GM15510 (cell line): ENCODE data around the gene UQCR11.

Experiments used
- POLR2A ChIP-seq: IDR thresholded peaks from 3 replicates; pipeline ENCODE4 v1.6.1; 2011; ENCODE audit warnings: borderline replicate concordance; ENCODE audit not compliant: insufficient read length; ENCODE audit errors: extremely low read depth

UQCR11 gene

DNA sequence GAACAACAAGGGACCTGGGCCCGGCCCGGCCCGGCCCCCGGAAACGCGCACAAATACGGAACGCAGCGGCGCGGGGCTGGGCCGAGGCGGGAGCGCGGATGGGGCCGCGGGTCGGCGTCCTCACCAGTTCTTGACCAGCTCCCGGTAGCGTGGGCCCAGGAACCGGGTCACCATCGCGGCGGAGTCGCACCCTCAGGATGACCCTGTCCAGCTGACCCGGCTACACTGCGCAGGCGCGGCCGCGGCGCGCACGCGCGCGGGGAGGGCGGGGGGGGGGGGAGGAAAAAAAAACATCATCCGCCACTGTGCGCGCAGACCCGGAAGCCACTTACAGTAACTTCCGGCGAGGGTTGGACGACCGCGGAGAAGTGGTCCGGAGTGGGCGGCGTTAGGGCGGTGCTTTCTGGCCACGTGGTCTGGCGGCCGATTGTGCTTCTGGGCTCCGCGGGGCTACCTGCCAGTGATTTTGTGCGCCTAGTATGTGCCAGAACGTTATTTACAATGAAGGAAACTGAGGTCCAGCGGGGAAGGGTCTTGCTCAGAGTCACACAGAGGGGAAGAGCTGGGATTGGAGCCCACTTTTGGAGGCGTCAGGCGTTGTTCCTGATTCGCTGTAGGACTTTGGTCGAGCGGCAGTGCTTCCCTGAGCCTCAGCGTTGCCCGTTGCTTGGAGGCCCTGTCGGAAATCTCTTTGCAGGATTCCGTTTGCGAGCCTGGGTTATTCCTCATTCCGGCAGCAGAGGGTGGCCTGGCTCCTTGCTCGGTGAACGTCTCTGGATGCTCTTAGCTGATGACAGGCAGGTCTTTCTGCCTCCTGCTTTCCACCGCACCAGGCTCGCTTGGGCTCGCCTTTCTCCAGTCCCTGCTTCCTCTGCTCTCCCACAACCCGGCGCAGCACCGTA is at the start of gene UQCR11:
Gene UQCR11, minus strand, starts transcription at position 227 of the 902 bp plus-strand sequence. Its CDS starts 53 bp downstream, at position 174.
- TF ChIP-seq POLR2A, result peak; percentile 62

DNA sequence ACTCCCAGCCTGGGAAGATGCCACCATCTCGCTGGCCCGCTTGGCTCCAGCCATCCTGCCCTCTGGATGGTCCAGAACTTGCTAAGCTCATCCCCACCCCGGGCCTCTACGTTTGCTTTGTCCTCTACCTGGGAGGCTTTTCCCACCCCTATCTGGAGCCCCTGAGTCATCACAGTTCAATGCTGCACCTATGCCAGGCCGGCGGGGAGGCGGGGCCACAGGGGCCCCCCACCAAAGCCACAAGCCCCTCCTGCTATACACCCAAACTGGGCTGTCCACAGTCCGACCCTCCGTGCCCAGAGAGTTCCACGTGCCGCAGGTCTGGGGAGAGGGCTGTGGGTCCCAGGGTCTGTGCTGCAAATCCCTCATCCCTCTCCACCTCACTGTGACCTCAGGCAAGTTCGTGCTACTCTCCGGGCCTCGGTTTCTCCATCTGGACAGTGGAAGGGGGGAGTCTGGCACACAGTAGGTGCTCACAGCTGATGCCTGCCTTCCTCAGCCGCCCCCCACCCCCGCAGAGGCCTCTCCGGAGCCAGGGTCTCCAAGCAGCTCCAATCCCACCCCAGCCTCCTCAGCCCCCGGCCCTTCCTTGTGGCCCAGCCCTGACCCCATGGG is 49.0 kb upstream of the UQCR11 start:
- TF ChIP-seq POLR2A, result no peak

DNA sequence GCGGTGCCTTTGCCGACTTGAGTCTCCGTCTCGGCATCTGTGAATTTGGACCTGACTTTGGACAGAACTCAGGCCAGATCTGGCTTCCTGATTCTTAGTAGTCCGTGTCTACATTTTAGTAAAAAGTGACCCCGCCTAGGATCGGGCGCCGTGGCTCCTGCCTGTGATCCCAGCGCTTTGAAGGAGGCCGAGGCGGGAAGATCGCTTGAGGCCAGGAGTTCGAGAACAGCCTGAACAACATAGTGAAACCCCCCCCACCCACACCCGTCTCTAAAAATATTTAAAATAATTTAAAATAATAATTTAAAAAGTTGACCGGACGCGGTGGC is 48.0 kb upstream of the UQCR11 start:
- TF ChIP-seq POLR2A, result no peak

DNA sequence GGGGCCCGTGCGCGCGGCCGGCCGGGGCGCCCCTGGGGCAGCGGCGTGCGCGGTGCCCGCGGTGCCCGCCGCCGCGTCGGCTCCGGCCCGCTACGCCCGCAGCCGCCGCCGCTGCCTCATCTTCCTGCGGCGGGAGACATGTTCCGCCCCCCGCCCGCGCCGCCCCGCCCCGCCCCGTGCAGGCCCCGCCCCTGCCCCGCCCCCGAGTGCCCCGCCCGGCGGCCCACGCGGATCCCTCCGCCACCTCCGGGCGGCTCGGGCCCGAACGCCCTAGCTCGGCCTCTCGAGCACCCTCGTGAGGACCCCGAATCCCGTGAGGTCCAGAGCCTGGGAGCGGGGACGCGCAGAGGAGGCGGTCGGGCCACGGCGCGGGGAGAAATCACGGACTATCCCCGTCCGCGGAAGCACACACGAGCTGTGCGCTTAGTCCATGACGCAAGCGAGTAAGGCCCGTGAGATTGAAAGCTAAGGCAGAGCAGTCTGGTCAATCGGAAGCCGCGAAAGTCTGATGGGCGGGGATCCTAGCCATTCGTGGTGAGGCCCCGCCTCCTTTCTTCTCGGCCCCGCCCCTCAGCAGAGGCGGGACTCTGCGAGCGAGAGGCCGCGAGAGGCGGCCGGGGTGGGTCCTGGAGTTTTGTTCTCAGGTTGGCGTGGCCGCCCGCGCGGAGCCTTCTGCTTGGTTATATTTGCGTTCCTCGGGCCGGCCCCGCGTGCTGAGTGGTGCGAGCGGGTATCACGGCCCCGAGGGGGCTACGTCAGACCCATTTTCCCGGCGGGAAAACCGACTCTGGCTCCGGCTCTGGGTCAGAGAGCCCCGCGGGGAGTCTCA is 47.4 kb upstream of the UQCR11 start, which contains the start of gene TCF3:
Gene TCF3, minus strand, starts transcription at position 145 of the 829 bp plus-strand sequence. CDS start 2,367 bp downstream, outside the sequence.
- TF ChIP-seq POLR2A, result peak; percentile 73

DNA sequence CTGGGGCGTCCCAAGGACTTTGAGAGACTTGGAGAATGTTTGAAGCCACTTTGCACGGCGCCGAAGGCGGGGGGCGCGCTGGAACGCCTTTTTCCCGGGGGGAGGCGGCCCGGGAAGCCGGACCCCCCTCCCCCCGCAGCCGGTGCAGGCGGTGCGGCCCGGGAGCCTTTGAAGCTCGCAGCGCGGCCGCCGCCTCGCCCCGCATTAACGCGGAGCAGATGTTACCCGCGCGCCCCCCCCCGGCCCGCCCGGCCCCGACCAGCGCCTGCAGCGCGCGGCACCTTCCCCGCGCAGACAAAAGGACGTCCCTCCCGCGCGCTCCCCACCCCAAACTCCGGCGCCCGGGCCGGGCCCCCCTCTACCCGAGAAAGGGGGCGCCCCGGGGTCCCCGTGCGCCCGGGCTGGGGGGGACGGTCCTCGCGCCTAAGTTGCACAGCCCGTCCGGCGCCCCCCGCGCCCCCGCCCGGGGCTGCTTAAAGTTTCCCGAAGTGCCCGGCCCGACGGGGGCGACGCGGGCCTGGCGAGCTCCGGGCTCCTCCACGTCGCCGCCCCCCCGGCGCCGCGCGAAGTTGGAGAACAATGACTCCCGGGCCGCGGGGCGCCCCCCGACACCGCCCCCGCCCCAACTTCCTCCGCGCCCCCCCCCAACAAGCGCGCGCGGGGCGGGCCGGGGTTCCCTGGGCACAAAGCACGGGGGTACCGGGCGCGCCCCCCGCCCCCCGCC is 46.5 kb upstream of the UQCR11 start:
- TF ChIP-seq POLR2A, result peak; percentile 7

DNA sequence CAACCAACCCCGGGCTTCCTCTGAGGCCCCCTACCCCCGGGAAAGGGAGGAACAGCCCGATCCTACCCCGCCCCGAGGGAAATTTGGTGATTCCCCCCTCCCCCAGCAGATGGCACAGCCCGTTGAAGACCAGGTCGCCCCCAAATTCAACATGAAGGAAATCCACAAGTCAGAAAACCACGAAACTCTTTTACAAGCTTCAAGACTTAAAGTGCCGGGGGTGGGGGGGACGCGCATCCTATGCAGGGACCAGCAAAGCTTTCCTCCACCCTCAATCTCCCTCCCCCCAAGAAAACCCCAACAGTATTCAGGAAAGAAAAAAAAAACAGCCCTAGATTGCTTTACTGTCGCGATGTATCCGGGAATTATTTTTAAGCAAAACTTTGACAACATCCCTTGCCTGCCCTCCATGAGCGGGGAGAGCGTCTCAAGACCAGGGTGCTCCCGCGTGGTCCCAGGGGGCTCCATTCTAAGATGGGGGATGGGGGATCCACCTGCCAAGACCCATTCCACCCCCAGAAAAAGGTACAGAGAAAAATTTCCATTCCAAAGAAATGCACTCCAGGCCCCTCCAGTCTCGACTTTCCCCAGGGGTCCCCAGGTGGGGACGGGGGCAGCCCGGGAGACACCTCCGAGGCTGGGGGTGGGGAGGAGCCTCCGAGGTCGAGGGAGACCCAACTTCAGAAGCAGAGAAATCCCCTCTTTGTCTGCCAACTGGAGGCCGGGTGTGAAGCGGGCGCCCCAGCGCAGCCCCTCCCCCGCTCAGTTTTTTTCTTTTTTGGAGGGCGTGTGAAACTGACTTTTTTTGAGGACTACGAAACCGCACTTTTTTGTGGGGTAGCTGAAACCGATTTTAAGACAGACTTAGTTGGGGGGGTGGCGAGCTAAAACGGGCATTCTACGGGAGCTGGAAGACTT is 45.6 kb upstream of the UQCR11 start:
- TF ChIP-seq POLR2A, result no peak

DNA sequence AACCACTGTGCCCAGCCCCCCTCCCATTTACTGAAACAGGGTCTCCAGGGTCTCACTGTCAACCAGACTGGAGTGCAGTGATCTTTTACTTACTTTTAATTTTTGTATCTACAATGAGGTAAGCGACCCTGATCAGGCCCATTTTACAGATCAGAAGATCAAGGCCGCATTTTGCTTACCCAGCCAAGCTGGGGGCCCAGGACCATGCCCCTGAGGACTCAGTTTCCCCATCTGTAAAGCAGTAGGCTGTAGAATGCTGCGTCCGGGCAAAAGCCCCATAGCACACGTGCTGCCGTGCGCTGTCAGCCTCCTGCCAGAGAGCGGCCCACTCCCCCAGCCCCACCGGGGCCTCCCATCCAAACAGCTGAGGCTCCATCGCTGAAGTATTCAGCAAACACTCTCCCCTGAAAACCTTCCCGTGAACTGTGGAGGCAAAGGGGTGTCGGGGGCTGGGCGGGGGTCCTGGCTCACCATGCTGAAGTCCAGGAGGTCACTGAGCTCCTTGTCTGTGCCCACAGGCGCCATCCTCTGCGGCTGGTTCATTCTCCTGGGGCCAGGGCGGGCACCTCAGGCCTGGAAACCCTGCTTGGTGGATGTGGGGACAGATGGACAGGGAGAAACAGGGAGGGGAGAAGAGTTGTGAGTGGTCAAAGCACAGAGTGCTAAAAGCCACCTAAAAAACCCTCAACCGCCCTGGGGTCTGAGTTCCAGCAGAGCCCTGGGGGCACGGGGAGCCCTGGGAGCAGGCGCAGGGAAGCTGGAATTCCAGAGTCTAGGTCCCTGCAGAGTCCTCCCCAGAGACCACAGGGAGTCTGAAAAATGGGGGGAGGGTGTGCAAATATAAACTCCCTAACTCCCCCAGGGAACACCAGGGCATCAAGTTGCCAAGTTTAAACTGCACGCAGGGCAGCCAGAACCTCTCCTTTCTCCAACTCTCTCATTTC is 44.7 kb upstream of the UQCR11 start:
- no peak for TF ChIP-seq POLR2A

DNA sequence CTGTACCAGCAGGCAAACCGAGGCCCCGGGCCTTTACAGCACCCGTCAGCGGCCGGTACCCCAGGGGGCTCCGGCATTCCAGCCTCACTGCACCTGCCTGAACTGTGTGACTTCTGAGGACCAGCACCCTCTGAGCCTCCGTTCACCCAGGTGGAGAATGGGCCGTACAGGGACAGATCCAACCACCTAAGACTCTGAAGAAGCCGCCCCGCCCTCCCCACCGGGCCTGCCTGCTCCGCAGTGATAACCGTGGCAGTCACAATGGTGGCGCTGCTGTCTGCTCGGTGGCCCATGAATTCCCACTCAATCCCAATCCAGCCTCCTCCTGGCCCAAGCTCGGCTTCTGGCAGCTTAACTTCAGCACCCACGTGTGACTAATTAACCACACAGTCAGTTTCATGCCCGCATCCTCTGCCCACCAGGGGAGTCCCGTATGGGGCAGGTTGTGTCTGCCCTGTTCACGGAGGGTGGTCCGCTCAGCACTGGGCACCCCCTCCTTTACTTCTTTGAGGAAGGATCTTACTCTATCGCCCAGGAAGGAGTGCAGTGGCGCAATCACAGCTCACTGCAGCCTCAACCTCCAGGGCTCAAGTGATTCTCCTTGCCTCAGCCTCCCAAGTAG is 43.8 kb upstream of the UQCR11 start:
- no peak for TF ChIP-seq POLR2A

DNA sequence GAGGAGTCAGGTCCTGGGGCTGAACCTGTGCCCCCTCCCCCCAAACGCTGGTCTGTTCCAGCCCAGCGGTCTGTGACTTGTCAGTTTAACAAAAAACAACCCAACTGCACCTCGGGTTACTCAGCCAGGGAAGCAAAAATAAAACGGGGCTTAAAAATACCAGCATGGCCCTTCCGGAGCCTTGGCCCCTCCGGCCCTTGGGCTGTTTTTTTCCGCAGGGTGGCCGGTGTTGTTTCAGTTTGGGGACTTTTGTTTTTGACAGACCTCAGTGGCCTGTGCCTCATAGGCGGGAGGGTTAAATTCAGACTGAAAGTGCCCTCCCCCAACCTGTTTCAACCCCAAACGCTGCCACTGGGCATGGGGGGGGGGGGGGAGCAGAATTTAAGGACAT is 43.2 kb upstream of the UQCR11 start:
- TF ChIP-seq POLR2A, result no peak

DNA sequence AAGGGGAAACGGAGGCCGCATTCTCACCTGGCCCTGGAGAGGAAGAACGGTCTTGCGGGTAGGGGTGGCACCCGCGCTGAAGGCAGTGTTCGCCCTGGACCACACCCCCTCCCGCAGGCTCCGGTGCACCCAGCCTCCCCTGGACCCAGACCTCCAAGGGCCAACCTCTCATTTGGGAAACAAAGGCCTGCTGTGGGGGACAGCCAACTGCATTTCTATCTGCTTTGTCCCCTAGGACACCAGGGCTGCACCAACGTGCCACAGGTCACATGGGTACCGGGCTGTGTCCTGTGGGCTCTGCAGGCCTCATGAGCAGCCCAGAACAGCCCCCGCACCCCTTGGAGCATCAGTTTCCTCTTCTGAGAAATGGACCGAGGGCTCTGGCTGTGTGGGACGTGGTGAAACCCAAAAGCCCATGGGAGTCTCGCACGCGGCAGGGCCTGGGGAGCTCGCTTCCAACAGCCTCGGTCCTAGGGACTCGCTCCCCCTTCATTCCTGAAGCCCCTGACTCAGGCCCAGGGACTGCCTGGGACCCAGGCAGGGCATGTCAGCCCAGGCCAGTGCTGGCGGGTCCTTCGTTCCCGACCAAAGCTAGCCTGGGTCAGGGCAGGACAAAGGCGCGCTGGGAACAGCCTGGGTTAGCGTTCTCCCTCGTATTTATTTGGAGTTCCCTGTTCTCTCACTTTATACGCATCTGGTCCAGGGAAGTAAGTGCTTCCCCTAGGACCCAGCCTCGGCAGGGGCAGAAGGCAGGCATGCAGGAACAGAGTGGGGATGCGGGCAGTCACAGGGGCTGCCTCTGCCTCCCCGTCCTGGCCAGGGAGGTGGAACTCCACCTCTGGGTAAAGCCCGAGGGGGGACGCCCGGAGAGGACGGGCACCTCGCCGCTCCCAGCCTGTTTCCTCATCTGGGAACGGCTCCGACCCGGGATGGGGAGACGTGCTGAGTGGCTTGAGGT is 42.5 kb upstream of the UQCR11 start:
- peak; percentile 41 for TF ChIP-seq POLR2A
